HFFc6 (cell line): Measurements from ENCODE around the gene IGF1R. TPM values are rescaled to one million over a fixed set of nuclear protein-coding genes. Genes with fewer than 3 reads are reported as not detected.
A peak's percentile ranks its signal among the peaks of the same experiment; 100 is the strongest.

ENCODE experiments used
- DNase-seq: peaks from one replicate; pipeline ENCODE4 v3.0.0-alpha.2; 2018
- H3K27ac Mint-ChIP-seq: 2 replicates; pipeline ENCODE4 v1.8.0; 2020; ENCODE audit warnings: mild to moderate bottlenecking, mixed read lengths
- H3K27me3 Mint-ChIP-seq: 2 replicates; pipeline ENCODE4 v1.8.0; 2021; ENCODE audit warnings: mild to moderate bottlenecking, moderate library complexity, mixed read lengths; ENCODE audit not compliant: insufficient read depth
- H3K36me3 Mint-ChIP-seq: 2 replicates; pipeline ENCODE4 v1.8.0; 2021; ENCODE audit warnings: low read depth, mixed read lengths
- H3K4me1 Mint-ChIP-seq: 2 replicates; pipeline ENCODE4 v1.8.0; 2020; ENCODE audit warnings: low read depth, mixed read lengths
- H3K4me3 Mint-ChIP-seq: 2 replicates; pipeline ENCODE4 v1.8.0; 2020; ENCODE audit warnings: mild to moderate bottlenecking, moderate library complexity, mixed read lengths
- H3K9me3 Mint-ChIP-seq: 2 replicates; pipeline ENCODE4 v1.8.0; 2020; ENCODE audit warnings: mild to moderate bottlenecking, mixed read lengths
- CTCF ChIP-seq: fragments of 200-600 bp; sonication (generic); IDR thresholded peaks from 2 replicates; pipeline ENCODE4 v1.5.0; 2021; ENCODE audit warnings: antibody characterized with exemption, mild to moderate bottlenecking
- total RNA-seq, 6 experiments: library from RNA; stranded (reverse); fragmentation: NEBNext Ultra II Directional; extraction: Animal tissue kit (Norgen Biotek cat#: 25700); gene quantifications; 2 replicates in 1 of 6; 3 replicates in 5 of 6; pipeline ENCODE4 v1.2.3, GENCODE V29; 2021

The IGF1R gene
- total RNA-seq, 6 experiments from 2014 or later, result 46.7 to 61.9 (median 50.1) TPM

- H3K4me3 Mint-ChIP-seq, result peak overlapping the region; percentile 74
- H3K27ac Mint-ChIP-seq, result peak overlapping the region; percentile 89
- DNase-seq, result peak; percentile 76
Measured at GRCh38 chr15:98684436-98684835, 36.1 kb downstream of the IGF1R start.

GRCh38 chr15:98684995-98685525, 36.7 kb downstream of the IGF1R start:
- H3K36me3 Mint-ChIP-seq, result peaks cover 7% of the 10 kb centered on the region
- DNase-seq, result peak; percentile 11
- no peaks in the 10 kb centered on the region for H3K9me3 Mint-ChIP-seq
- no peaks in the 10 kb centered on the region for H3K27me3 Mint-ChIP-seq
- no peak for TF ChIP-seq CTCF
- peak overlapping the region; percentile 74 for H3K4me3 Mint-ChIP-seq
- peak overlapping the region; percentile 89 for H3K27ac Mint-ChIP-seq
- H3K4me1 Mint-ChIP-seq, result peaks cover 92% of the 10 kb centered on the region

More at GRCh38 chr15:98684436-98684835, 36.1 kb downstream of the IGF1R start:
- Mint-ChIP-seq H3K27me3 (no peaks in the 10 kb centered on the region), H3K9me3 (no peaks in the 10 kb centered on the region), H3K4me1 (peaks cover 87% of the 10 kb centered on the region), H3K36me3 (peaks cover 7% of the 10 kb centered on the region)
- TF ChIP-seq CTCF, result no peak

GRCh38 chr15:98686983-98687382, 38.6 kb downstream of the IGF1R start:
- DNase-seq, result no peak
- Mint-ChIP-seq H3K9me3 (no peaks in the 10 kb centered on the region), H3K36me3 (peaks cover 4% of the 10 kb centered on the region), H3K4me3 (no peak overlapping the region), H3K4me1 (peaks cover 88% of the 10 kb centered on the region), H3K27me3 (no peaks in the 10 kb centered on the region), H3K27ac (no peak overlapping the region)
- TF ChIP-seq CTCF, result no peak

- H3K4me3 Mint-ChIP-seq, result peak overlapping the region; percentile 36
- no peak for TF ChIP-seq CTCF
- H3K36me3 Mint-ChIP-seq, result no peaks in the 10 kb centered on the region; the same call in none of the 2 replicates
- H3K27me3 Mint-ChIP-seq, result no peaks in the 10 kb centered on the region
- H3K4me1 Mint-ChIP-seq, result peaks cover 76% of the 10 kb centered on the region
- DNase-seq, result peak; percentile 60
- no peaks in the 10 kb centered on the region for H3K9me3 Mint-ChIP-seq
- peak overlapping the region; percentile 69 for H3K27ac Mint-ChIP-seq
Measured at GRCh38 chr15:98689431-98689861, 41.1 kb downstream of the IGF1R start.

- no peak for TF ChIP-seq CTCF
- Mint-ChIP-seq H3K4me1 (peaks cover 74% of the 10 kb centered on the region), H3K27ac (no peak overlapping the region), H3K36me3 (no peaks in the 10 kb centered on the region; the same call in none of the 2 replicates), H3K27me3 (no peaks in the 10 kb centered on the region), H3K9me3 (no peaks in the 10 kb centered on the region), H3K4me3 (no peak overlapping the region)
- DNase-seq, result no peak
Measured at GRCh38 chr15:98690272-98690950, 42.1 kb downstream of the IGF1R start.
